HG03457 (cell line): ENCODE data around the gene MRPS23.

Source experiments
- ATAC-seq: cut with Tn5 transposase; IDR thresholded peaks from one replicate; pipeline ENCODE4 v1.9.1; 2021; ENCODE audit warnings: moderate number of reproducible peaks; ENCODE audit not compliant: unreplicated experiment

MRPS23 gene

GRCh38 chr17:57849874-57850754 lies at the start of gene MRPS23:
MRPS23 (minus strand) TSS chr17:57850044; CDS start chr17:57850010, 34 bp downstream.
- peak; percentile 85 for ATAC-seq

GRCh38 chr17:57899391-57899790 lies 49.5 kb upstream of the MRPS23 start:
- ATAC-seq: no peak

GRCh38 chr17:57898487-57899311 lies 48.9 kb upstream of the MRPS23 start:
- ATAC-seq: no peak

GRCh38 chr17:57895382-57896060 lies 45.7 kb upstream of the MRPS23 start:
- no peak for ATAC-seq

GRCh38 chr17:57894848-57895247 lies 45.0 kb upstream of the MRPS23 start:
- ATAC-seq: no peak

- no peak for ATAC-seq
Measured at GRCh38 chr17:57892820-57893595, 43.2 kb upstream of the MRPS23 start.

GRCh38 chr17:57892146-57892819 lies 42.4 kb upstream of the MRPS23 start:
- no peak for ATAC-seq

- no peak for ATAC-seq
Measured at GRCh38 chr17:57890857-57891232, 41.0 kb upstream of the MRPS23 start.

GRCh38 chr17:57889892-57890856 lies 40.3 kb upstream of the MRPS23 start:
- no peak for ATAC-seq

GRCh38 chr17:57889252-57889651 lies 39.4 kb upstream of the MRPS23 start:
- ATAC-seq: no peak

- no peak for ATAC-seq
Measured at GRCh38 chr17:57888311-57889216, 38.7 kb upstream of the MRPS23 start.

- ATAC-seq: no peak
Measured at GRCh38 chr17:57887161-57887560, 37.3 kb upstream of the MRPS23 start.

- ATAC-seq: no peak
Measured at GRCh38 chr17:57886020-57886419, 36.2 kb upstream of the MRPS23 start.

- no peak for ATAC-seq
Measured at GRCh38 chr17:57885148-57885915, 35.5 kb upstream of the MRPS23 start.

- ATAC-seq: no peak
Measured at GRCh38 chr17:57881783-57882351, 32.0 kb upstream of the MRPS23 start.

- ATAC-seq: no peak
Measured at GRCh38 chr17:57881143-57881542, 31.3 kb upstream of the MRPS23 start.

- ATAC-seq: no peak
Measured at GRCh38 chr17:57880086-57880456, 30.2 kb upstream of the MRPS23 start.
